GM21619 (cell line): ENCODE measurements around the gene BEST1.
"Not testable (repeated sequence)": the region's sequence is repeated elsewhere in the genome, so short reads cannot be mapped to it uniquely, and the experiment has no call there.

Experiments used
- ATAC-seq: cut with Tn5 transposase; IDR thresholded peaks from one replicate; pipeline ENCODE4 v1.9.1; 2021; ENCODE audit not compliant: unreplicated experiment

Gene BEST1

DNA sequence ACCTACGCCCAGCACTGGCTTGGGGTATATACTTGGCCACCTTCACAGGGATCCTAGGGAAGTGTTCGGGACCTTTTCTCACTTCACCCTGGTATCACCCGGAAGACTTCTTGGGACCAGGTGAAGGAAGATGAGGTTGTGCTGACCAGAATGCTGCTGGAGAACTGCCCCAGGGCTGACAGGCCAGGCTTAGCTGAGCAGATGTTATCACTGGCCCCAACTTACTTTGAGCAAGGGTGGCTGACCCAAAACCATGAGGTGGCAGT is 12.8 kb downstream of the BEST1 start:
- ATAC-seq: no peak

DNA sequence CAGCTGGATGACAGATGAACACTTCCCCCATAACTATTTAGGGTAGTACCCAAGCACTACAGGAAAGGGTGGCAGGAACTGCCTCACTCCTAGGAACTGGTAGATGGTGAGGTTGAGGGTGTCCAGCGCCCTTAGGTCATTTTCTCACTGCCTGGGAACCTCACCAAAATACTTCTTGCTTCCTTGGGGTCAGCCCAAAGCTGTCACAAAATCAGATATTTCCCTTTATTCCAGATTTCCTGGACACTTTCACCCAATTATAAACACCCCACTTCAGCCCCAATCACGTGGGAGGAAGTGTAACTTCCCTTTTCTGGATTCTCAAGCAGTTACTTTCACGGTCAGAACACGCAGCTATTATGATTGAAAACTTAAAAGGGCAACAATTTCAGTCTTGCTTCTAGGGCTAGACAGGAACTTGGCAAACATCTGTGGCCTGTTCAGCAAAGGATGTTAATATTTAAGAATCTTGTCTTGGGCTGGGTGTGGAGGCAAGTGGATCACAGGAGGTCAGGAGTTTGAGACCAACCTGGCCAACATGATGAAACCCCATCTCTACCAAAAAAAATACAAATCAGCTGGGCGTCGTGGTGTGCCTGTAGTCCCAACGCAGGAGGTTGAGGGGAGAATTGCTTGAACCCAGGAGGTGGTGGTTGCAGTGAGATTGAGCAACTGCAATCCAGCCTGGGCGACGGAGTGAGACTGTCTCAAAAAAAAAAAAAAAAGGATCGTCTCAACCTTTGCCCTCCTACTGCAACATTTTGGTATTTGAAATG is 13.3 kb downstream of the BEST1 start:
- ATAC-seq: no peak

GRCh38 chr11:61964058-61964665 is 14.0 kb downstream of the BEST1 start:
- ATAC-seq: no peak

DNA sequence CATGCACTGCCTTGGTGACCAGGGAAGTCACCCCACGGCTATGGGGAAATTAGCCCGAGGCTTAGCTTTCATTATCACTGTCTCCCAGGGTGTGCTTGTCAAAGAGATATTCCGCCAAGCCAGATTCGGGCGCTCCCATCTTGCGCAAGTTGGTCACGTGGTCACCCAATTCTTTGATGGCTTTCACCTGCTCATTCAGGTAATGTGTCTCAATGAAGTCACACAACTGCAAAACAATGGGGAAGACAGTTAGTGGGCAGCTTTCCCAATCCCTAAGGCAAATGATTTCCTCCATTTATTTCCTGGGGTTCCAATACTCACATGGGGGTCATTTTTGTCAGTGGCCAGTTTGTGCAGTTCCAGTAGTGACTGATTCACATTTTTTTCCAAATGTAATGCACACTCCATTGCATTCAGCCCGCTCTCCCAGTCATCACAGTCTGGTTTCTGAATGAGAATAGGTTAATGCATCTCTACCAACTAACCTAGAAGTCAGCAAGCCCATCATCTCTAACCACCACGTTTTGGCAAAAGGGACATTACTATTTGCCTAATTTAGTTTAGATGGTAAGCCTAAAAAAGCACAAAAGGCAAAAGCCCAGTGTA is 14.6 kb downstream of the BEST1 start:
- ATAC-seq: not testable (repeated sequence)

- no peak for ATAC-seq
These were observed 16.6 kb downstream of the BEST1 start for GRCh38 chr11:61966734-61967115.

GRCh38 chr11:61967116-61967923 is 17.2 kb downstream of the BEST1 start, which contains the start of gene FTH1:
Gene FTH1 (minus strand): TSS chr11:61967634. CDS start chr11:61967425, 209 bp downstream.
- peak; percentile 32 for ATAC-seq

- peak; percentile 28 for ATAC-seq
These were observed 18.0 kb downstream of the BEST1 start for GRCh38 chr11:61967924-61968757.

DNA sequence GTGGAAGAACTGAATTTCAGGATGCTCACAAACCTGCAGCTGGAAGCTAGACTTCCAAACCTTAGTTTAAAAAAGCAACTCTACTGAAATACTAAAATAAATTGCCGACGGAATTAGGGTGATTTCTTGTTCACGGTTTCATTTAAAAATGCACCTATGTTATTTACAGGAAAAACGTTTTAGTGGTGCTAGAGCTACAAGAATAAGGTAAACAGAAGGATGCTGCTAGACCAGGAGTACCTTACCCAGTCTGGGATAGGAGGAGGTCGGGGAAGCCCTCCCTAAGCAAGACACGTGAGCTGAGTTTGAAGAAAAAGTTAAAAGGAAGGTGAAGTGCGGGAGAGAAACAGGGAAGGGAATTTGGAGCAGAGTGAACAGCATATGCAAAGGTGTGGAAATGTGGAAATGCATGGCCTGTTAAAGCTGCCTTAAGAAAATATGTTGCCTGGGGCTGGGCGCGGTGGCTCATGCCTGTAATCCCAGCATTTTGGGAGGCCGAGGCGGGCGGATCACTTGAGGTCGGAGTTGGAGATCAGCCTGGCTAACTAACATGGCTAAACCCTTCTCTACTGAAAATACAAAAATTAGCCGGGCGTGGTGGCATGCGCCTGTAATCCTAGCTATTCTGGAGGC is 18.7 kb downstream of the BEST1 start:
- ATAC-seq: no peak

DNA sequence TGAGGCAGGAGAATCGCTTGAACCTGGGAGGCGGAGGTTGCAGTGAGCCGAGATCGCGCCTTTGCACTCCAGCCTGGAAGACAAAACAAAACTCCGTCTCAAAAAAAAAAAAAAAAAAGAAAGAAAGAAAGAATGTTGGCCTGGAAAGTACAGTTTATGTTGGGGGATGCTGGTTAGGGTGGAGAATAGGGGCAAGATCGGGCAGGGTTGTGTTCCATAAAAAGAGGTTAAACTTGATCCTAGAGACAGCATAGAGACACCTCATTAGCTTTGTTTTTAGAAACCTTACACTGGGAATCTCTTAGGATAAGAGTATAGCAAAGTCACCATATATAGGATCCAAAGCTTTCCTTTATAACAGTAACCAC is 19.2 kb downstream of the BEST1 start:
- no peak for ATAC-seq

DNA sequence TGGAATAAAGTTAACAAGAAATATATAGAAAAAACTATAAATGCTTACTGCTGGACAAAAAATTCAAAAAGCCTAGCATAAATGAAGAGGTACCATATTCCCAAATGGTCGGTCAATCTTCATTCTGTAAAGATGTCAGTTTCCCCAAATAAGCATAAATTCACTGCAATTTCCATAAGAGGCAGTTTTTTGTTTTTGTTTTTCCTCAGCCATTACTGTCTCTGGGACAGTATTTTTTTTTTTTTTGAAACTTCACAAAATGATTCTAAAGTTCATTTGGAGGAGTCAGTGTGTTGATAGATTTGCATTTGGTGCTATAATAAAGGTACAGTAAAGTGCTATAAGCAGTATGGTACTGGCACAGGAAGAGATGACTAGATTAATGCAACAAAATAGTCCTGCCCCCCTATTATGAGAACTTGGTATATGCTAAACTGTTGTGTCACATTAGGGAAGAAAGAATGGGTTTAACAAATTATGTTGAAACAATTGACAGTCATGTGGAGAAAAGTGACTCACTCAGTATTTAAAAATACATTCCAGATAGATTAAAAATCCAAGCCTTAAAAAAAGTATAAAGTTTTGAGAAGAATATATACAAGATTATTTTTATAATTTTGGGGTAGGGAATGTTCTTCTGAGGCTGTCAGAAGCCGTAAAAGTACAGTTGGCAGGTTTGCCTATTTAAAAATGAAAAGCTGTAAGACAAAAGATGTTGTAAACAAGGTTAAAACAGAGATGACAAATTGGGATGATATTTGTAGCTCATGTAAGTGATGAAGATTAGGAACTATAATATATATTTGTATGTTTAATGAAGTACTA is 19.9 kb downstream of the BEST1 start:
- no peak for ATAC-seq

GRCh38 chr11:61971248-61972111 is 21.3 kb downstream of the BEST1 start:
- no peak for ATAC-seq

GRCh38 chr11:61972112-61972671 is 22.0 kb downstream of the BEST1 start:
- ATAC-seq: no peak

GRCh38 chr11:61972672-61973475 is 22.7 kb downstream of the BEST1 start:
- ATAC-seq: no peak

DNA sequence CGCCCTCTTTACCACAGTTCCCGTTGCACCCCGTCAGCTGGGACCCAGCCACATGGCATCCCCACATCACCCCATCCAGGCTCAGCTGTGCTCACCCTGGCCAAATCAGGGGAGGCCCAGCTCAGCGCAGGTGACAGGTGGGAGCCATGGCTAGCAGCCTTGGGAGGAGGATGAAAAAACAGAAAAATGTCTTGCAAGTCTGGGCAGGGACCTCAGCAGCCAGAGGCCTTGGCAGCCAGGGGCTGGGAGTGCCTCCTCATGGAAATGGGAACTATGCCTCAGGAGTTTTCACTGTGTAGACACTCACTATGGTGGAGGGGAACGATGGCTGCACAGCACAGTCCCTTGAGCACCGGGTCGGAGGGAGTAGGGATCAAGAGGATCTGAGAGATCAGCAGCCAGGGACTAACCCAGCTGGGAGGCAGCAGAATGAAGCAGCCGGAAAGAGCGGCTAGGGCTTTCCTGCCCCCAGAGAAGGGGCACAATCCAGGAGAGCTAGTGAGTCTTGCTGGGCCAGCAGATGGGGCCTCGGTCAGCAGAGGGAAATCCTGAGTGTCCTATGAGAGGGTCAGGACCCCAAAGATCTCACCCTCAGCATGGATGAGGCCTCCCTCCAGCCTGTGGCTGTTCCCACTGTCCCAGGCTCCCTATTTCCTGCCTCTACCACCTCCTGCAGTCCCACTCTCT is 23.5 kb downstream of the BEST1 start:
- ATAC-seq: no peak

GRCh38 chr11:61974766-61975631 is 24.8 kb downstream of the BEST1 start:
- ATAC-seq: no peak
